Motor neuron (in vitro differentiated cells): Measurements from ENCODE around the gene LMAN1. TPM values are rescaled to one million over a fixed set of nuclear protein-coding genes. Genes with fewer than 3 reads are reported as not detected.
A peak's percentile ranks its signal among the peaks of the same experiment; 100 is the strongest.

Source experiments
- ATAC-seq, 8 experiments: fragments of 200-7000 bp; cut with Tn5 transposase; replicated peaks in 6 of 8; 2 replicates each; pipeline ENCODE4 v1.8.0; 2021; ENCODE audit warnings: mild to moderate bottlenecking in 8 of 8, moderate library complexity in 8 of 8
- H3K27ac ChIP-seq, 2 donors: fragments of 250-450 bp; sonication (Bioruptor Pico); 2 replicates each; pipeline ENCODE4 v1.9.0; 2021; ENCODE audit warnings: antibody characterized with exemption in 2 of 2, mild to moderate bottlenecking in 2 of 2, moderate library complexity in 1 of 2
- H3K4me1 ChIP-seq, 2 donors: fragments of 250-450 bp; sonication (Bioruptor Pico); replicated peaks in 1 of 2; 2 replicates each; pipeline ENCODE4 v1.6.1; 2021; ENCODE audit warnings: antibody characterized with exemption in 2 of 2, mild to moderate bottlenecking in 2 of 2, moderate library complexity in 1 of 2
- H3K4me3 ChIP-seq, 5 donors: fragments of 250-450 bp; sonication (Bioruptor Pico); 2 replicates each; pipeline ENCODE4 v1.9.0; 2021; ENCODE audit warnings: antibody characterized with exemption in 5 of 5, mild to moderate bottlenecking in 5 of 5, moderate library complexity in 4 of 5
- WGBS, 10 experiments: fragments of 450-650 bp; shearing (Covaris generic); methylation state at CpG; one replicate each; pipeline ENCODE4 v1.0.0; 2022; 5-methylcytosine and 5-hydroxymethylcytosine counted together
- in situ Hi-C, 9 experiments: fragments of 400-800 bp; cut with MboI; loops; one replicate each; pipeline ENCODE4 v1.15.0; 2021; ENCODE audit warnings: low sequenced_read_pairs in 9 of 9, low pct_unique_long_range_greater_than_20kb in 2 of 9; ENCODE audit not compliant: unreplicated experiment in 9 of 9
- total RNA-seq, 8 experiments: library from RNA; unstranded; fragments of 300-600 nt; gene quantifications; 2 replicates each; pipeline versions ENCODE4 v1.2.3 to v1.2.4, GENCODE V29; 2022

The LMAN1 gene
- total RNA-seq, result 100 to 1,000 TPM in 4 of 8 experiments, 10 to 100 TPM in 4; 46.4 to 154 (median 86.4) TPM

DNA sequence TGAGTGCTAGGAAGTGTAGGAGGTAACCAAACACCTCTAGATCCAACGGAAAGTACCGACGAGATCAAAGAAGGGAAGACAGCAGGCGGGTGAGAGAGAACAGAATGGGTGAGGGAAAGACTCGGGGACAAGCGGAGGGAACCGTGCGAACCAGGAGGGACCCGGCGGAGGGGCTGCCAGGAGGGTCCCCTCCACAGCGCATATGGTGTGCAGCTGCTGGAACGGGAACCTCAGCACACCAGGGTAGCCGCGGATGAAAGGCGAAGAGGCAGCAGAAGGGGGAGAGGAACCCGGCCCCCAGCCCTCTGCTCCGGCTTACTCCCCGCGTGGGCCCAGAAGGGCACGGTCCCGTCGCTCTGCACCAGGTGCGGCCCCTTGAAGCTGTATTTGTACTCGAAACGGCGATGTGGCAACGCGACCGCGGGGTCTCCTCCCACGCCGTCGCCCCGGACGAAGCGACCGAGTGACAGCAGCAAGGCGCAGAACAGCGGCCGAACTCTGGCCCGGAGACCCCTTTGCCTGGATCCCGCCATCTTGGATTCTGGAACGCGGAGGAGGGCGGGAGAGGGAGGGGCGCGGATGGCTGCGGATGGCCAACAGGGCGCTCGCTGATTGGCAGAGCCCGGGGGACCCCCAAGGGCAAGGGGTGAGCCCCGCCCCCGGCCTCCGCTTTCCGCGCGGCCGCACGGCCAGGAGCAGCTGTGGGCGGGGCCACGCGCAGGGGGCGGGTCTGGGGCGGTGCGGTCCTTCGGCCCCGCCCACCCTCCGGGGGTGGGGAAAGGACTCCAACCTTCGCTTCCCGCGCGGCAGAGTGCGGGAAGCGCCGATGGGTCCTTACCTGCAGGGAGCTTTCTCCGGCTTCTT, at the start of gene LMAN1:
TSS of gene LMAN1 (minus strand) at position 554 of the 864 bp plus-strand sequence. CDS start at position 533, 21 bp downstream.
- in situ Hi-C loops, result no loop called here
- H3K27ac ChIP-seq, result peak within 1 kb of the TSS; percentile 53 to 81
- 0 to 19% (median 0%) methylated on average over 1 to 15 of the region's 76 CpGs; no CpG with 5 or more reads in 3 of the 10 experiments for WGBS, 10 experiments
- peaks cover 10 to 16% of the 10 kb centered on the region in 2 donors for H3K4me1 ChIP-seq
- ATAC-seq, result peak; percentile 87 to 99 (median 97)
- peak within 1 kb of the TSS; percentile 60 to 98 (median 79) for H3K4me3 ChIP-seq

DNA sequence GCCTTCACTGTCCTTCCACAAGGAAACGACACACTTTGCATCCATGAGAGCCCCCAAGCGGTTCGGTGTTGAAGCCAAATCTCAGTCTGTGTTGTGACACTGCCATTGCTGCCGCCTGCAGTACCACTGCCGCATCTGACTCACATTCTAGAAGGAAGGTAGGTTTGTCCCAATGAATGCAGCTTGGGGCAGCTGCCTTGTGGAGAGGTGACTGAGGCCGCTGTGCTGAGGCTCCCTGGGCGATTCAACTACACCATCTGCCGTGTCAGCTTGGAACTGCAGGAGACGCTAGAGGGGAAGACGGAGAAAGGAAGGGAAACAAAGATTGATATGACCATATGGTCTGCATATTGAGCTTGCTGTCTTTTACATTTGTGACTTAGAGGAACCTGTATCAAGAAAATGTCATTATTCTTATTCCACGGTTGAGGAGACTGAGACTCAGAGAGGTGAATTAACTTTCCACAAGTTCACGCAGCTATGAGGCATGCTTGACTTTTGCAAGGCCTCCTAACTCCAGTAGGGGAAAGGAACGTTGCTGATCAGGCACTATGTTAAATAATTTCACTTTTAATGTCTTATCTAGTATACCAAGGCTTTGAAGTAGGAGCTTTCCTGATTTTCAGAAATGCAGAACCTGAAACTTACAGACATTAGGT, 43.5 kb upstream of the LMAN1 start:
- Histone ChIP-seq H3K27ac (no peak overlapping the region), H3K4me3 (no peak overlapping the region), H3K4me1 (no peaks in the 10 kb centered on the region)
- peak; percentile 96 to 100 (median 100) for ATAC-seq
- in situ Hi-C loops, result no loop called here
- 0 to 93% (median 33%) methylated on average over 2 to 8 of the region's 13 CpGs; no CpG with 5 or more reads in 2 of the 10 experiments for WGBS, 10 experiments

DNA sequence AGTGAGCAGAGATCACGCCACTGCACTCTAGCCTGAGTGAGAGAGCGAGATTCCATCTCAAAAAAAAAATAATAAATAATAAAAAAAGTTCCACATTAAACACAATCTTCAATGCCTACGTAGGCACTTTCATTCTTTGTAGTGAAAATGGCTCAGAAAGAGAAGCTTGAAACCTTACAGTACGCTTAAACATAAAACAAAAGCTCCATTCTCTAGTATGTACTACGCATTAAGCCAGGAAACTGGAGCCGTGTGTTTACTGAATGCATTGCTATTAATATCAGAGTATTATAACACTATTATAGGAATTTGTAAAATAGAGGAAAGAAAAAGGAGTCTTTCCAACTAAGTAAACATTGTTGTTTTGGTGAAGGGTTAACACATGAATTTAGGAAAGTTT, 41.3 kb upstream of the LMAN1 start:
- no peak for ATAC-seq
- H3K4me3 ChIP-seq, result no peak overlapping the region
- no peak overlapping the region for H3K27ac ChIP-seq
- H3K4me1 ChIP-seq, result no peaks in the 10 kb centered on the region
- in situ Hi-C loops, result no loop called here
- WGBS, 10 experiments, result 50 to 100% (median 88%) methylated on average over 1 to 6 of the region's 6 CpGs; no CpG with 5 or more reads in 2 of the 10 experiments

- no peak for ATAC-seq
- in situ Hi-C loops, result loop anchor here in 2 of 9 experiments (10.0 to 25.0 kb wide), 2 partner anchors 81 to 608 kb away; partner anchors contain the start of gene CPLX4 (in 1 of the 2)
- Histone ChIP-seq H3K4me3 (no peak overlapping the region), H3K27ac (no peak overlapping the region), H3K4me1 (peaks cover 0 to 3% of the 10 kb centered on the region in 2 donors)
- 33 to 90% (median 75%) methylated on average over 1 to 8 of the region's 10 CpGs for WGBS, 10 experiments
These were observed 36.4 kb upstream of the LMAN1 start for GRCh38 chr18:59395226-59396175.

GRCh38 chr18:59393381-59393780, 34.3 kb upstream of the LMAN1 start:
- Histone ChIP-seq H3K4me3 (no peak overlapping the region), H3K27ac (no peak overlapping the region), H3K4me1 (peaks cover 5 to 16% of the 10 kb centered on the region in 2 donors)
- in situ Hi-C loops, result loop anchor here in 2 of 9 experiments (10.0 to 25.0 kb wide), 2 partner anchors 79 to 606 kb away; partner anchors contain the start of gene CPLX4 (in 1 of the 2)
- no peak for ATAC-seq
- 67 to 100% (median 90%) methylated on average over 1 to 3 of the region's 3 CpGs for WGBS, 10 experiments

GRCh38 chr18:59388817-59389216, 29.8 kb upstream of the LMAN1 start:
- Histone ChIP-seq H3K4me3 (no peak overlapping the region), H3K27ac (no peak overlapping the region), H3K4me1 (peaks cover 24 to 31% of the 10 kb centered on the region in 2 donors)
- 66 to 100% (median 90%) methylated on average over 2 to 4 of the region's 4 CpGs for WGBS, 10 experiments
- no peak for ATAC-seq
- in situ Hi-C loops, result loop anchor here in 1 of 9 experiments (25.0 kb wide), 1 partner anchor 602 kb away; no protein-coding TSS in a partner anchor

DNA sequence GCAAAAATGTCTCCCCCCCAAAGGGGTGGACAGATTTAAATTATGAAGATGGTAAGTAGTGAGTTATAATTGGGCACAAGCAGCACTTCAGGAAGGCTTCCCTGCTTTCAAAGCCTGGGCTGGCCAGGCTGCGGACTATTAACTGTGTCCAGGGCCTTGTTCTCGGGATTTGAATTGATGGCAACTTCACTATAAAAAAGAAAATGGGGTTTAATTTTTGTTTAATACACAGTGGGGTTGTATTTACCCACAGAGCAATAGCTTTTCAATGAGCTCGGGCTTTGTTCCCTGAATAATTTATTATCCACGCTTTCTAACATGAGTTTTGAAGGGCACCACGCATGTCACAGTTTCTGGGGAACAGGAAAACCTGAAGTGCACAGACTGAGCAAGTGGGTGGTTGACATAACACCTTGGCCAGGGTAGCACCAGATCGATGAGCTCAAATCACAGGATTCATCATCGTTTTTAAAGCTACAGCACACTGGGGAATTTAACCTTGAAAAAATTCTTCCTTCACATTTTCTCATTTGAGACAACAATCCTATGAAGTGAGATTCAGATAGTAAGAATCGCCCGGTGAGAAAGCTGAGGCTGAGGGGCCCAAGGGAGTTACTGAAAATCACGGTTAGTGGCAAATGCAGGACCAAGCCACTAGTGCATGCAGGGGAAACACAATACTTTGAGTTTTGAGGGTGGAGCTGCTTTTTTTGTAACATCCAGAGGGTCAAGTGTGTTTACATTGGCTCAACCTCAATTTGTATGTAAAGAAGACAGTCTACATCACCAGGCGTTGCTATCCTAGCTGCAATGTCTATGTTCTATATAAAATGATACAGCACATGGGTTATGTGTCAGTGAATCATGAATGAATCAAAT, 28.9 kb upstream of the LMAN1 start:
- peak in 6 of 8 experiments; percentile 60 to 95 (median 67) for ATAC-seq
- WGBS, 10 experiments, result 17 to 85% (median 62%) methylated on average over 1 to 11 of the region's 11 CpGs
- in situ Hi-C loops, result loop anchor here in 1 of 9 experiments (25.0 kb wide), 1 partner anchor 601 kb away; no protein-coding TSS in a partner anchor

GRCh38 chr18:59386909-59387686, 28.0 kb upstream of the LMAN1 start:
- Histone ChIP-seq H3K4me3 (no peak overlapping the region), H3K27ac (no peak overlapping the region), H3K4me1 (peaks cover 26 to 39% of the 10 kb centered on the region in 2 donors)
- ATAC-seq, result peak in 5 of 8 experiments; percentile 22 to 50 (median 38)
- 32 to 82% (median 57%) methylated on average over 4 to 8 of the region's 8 CpGs; no CpG with 5 or more reads in 1 of the 10 experiments for WGBS, 10 experiments
- in situ Hi-C loops, result loop anchor here in 1 of 9 experiments (25.0 kb wide), 1 partner anchor 600 kb away; no protein-coding TSS in a partner anchor

More for the DNA sequence above, 28.9 kb upstream of the LMAN1 start:
- no peak overlapping the region for H3K4me3 ChIP-seq
- peaks cover 24 to 36% of the 10 kb centered on the region in 2 donors for H3K4me1 ChIP-seq
- no peak overlapping the region for H3K27ac ChIP-seq

DNA sequence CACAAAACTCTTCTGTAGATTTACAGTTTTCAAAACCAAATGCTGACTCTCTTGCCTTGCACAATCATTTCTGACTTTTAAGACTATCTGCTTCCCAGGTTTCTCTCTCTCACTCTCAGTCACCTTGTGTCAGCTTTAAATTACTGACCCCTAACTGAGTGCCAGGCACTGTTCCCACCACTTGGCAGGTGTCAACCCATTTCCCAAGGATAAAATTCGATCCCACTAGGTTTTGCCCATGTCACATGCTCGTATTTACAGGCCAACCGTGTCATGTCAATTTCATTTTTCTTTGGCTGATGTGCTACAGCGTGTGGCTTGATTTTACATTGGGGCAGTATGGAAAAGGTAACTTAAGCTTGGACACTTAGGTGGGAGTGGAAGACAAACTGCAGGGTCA, 26.1 kb upstream of the LMAN1 start:
- WGBS, 10 experiments, result 63 to 100% (median 86%) methylated on average over 1 to 4 of the region's 4 CpGs; no CpG with 5 or more reads in 1 of the 10 experiments
- in situ Hi-C loops, result loop anchor here in 1 of 9 experiments (25.0 kb wide), 1 partner anchor 598 kb away; no protein-coding TSS in a partner anchor

GRCh38 chr18:59383851-59384250, 24.8 kb upstream of the LMAN1 start:
- ATAC-seq, result peak in 1 of 8 experiments; percentile 10
- Histone ChIP-seq H3K4me1 (peaks cover 29 to 38% of the 10 kb centered on the region in 2 donors), H3K4me3 (no peak overlapping the region), H3K27ac (no peak overlapping the region)
- in situ Hi-C loops, result loop anchor here in 1 of 9 experiments (25.0 kb wide), 1 partner anchor 597 kb away; no protein-coding TSS in a partner anchor
- 10 to 94% (median 82%) methylated on average over 2 to 3 of the region's 6 CpGs; no CpG with 5 or more reads in 6 of the 10 experiments for WGBS, 10 experiments

More for the DNA sequence above, 26.1 kb upstream of the LMAN1 start:
- H3K4me1 ChIP-seq, result peaks cover 29 to 46% of the 10 kb centered on the region in 2 donors
- no peak overlapping the region for H3K27ac ChIP-seq
- no peak overlapping the region for H3K4me3 ChIP-seq
- ATAC-seq, result no peak
